ENCODE results near the gene HOXA11.

DNA sequence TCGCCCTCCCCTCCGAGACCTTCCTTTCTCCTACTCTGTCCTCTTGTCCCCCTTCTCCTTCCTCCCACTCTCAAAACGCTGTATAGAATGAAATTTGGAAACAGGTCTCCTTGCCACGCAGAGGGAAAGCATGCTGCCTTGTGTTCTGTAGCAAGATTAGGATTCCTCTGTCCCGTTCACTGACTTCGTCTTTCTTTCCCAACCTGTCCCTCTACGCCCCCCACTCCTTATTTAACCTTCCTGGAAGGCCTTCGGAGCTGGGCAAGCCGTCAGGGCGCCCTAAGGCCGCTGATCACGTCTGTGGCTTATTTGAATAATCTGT, 21.0 kb downstream of the HOXA11 start:
- TF ChIP-seq, protein P1, sequence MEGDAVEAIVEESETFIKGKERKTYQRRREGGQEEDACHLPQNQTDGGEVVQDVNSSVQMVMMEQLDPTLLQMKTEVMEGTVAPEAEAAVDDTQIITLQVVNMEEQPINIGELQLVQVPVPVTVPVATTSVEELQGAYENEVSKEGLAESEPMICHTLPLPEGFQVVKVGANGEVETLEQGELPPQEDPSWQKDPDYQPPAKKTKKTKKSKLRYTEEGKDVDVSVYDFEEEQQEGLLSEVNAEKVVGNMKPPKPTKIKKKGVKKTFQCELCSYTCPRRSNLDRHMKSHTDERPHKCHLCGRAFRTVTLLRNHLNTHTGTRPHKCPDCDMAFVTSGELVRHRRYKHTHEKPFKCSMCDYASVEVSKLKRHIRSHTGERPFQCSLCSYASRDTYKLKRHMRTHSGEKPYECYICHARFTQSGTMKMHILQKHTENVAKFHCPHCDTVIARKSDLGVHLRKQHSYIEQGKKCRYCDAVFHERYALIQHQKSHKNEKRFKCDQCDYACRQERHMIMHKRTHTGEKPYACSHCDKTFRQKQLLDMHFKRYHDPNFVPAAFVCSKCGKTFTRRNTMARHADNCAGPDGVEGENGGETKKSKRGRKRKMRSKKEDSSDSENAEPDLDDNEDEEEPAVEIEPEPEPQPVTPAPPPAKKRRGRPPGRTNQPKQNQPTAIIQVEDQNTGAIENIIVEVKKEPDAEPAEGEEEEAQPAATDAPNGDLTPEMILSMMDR (IDR thresholded peaks at IDR 0.05) = no peak
- TF ChIP-seq POLR2A (IDR thresholded peaks at IDR 0.05) = no peak

Measured in adrenal gland (tissue), 5 donors.